Activated B cell treated with CpG ODN at 0.5 μM for 24 hours (primary cell): ENCODE measurements around the gene ATF5. TPM values are rescaled to one million over a fixed set of nuclear protein-coding genes. Genes with fewer than 3 reads are reported as not detected.

ENCODE experiments used
- ATAC-seq: fragments of 200-7000 bp; cut with Tn5 transposase; one replicate; pipeline ENCODE4 v1.10.0; 2021; ENCODE audit warnings: low read depth, mild to moderate bottlenecking, moderate library complexity
- CTCF ChIA-PET: fragments of 350-600 bp; sonication (Branson Sonifier 250); formaldehyde crosslinking; loops from one replicate; lab custom pipeline; 2021; ENCODE audit warnings: antibody characterized with exemption; lab: Charles Lee
- POLR2A ChIA-PET: fragments of 350-600 bp; sonication (Branson Sonifier 250); formaldehyde crosslinking; loops from one replicate; lab custom pipeline; 2021; ENCODE audit warnings: antibody characterized with exemption; lab: Charles Lee
- DNase-seq: peaks from one replicate; pipeline ENCODE4 v3.0.0; 2022
- H3K27ac Mint-ChIP-seq: one replicate; pipeline ENCODE4 v1.8.0; 2020; ENCODE audit warnings: mixed read lengths
- H3K27me3 Mint-ChIP-seq: one replicate; pipeline ENCODE4 v1.8.0; 2021; ENCODE audit warnings: mixed read lengths
- H3K36me3 Mint-ChIP-seq: one replicate; pipeline ENCODE4 v1.8.0; 2021; ENCODE audit warnings: low read depth, mixed read lengths
- H3K4me1 Mint-ChIP-seq: one replicate; pipeline ENCODE4 v1.8.0; 2021; ENCODE audit warnings: mixed read lengths
- H3K4me3 Mint-ChIP-seq: one replicate; pipeline ENCODE4 v1.8.0; 2020; ENCODE audit warnings: mild to moderate bottlenecking, mixed read lengths
- H3K9me3 Mint-ChIP-seq: one replicate; pipeline ENCODE4 v1.8.0; 2020; ENCODE audit warnings: mixed read lengths
- CTCF ChIP-seq: fragments of 200-600 bp; IDR thresholded peaks from one replicate; pipeline ENCODE4 v1.8.0; 2022; ENCODE audit warnings: antibody characterized with exemption, mild to moderate bottlenecking
- intact Hi-C: fragments of 100-400 bp; cut with micrococcal nuclease; formaldehyde crosslinking; loops from one replicate; pipeline ENCODE4 v1.15.1; 2024
- total RNA-seq: library from RNA; stranded (reverse); gene quantifications from 2 replicates; pipeline ENCODE4 v1.2.3, GENCODE V29; 2022

ATF5 gene
- total RNA-seq, 1 donor from 2014 or later = 199 TPM

GRCh38 chr19:49881672-49882394 lies 47.2 kb upstream of the ATF5 start:
- H3K9me3 Mint-ChIP-seq = no peaks in the 10 kb centered on the region
- ChIA-PET POLR2A (interaction anchor here (0.5 to 1.6 kb wide), 5 partner anchors 14 to 1781 kb away, joined by 3 to 6 read pairs (median 5); partner anchors contain the start of gene PNKP), CTCF (no interaction called here)
- no peak overlapping the region for H3K4me3 Mint-ChIP-seq
- H3K27ac Mint-ChIP-seq = no peak overlapping the region
- ATAC-seq (no peak), DNase-seq (no peak)
- no peak for TF ChIP-seq CTCF
- peaks cover 67% of the 10 kb centered on the region for H3K36me3 Mint-ChIP-seq
- H3K27me3 Mint-ChIP-seq = no peaks in the 10 kb centered on the region
- peaks cover 16% of the 10 kb centered on the region for H3K4me1 Mint-ChIP-seq
- intact Hi-C loops = no loop called here

- TF ChIP-seq CTCF = no peak
- ChIA-PET CTCF (no interaction called here), POLR2A (interaction anchor here (1.3 to 1.6 kb wide), 2 partner anchors 29 to 47 kb away, joined by 4 to 6 read pairs; no protein-coding TSS in a partner anchor)
- intact Hi-C loops = no loop called here
- H3K36me3 Mint-ChIP-seq = peaks cover 67% of the 10 kb centered on the region
- ATAC-seq = no peak
- DNase-seq = no peak
- peaks cover 16% of the 10 kb centered on the region for H3K4me1 Mint-ChIP-seq
- no peaks in the 10 kb centered on the region for H3K9me3 Mint-ChIP-seq
- H3K27ac Mint-ChIP-seq = no peak overlapping the region
- no peak overlapping the region for H3K4me3 Mint-ChIP-seq
- no peaks in the 10 kb centered on the region for H3K27me3 Mint-ChIP-seq
Measured at GRCh38 chr19:49882643-49883042, 46.4 kb upstream of the ATF5 start.

- POLR2A ChIA-PET = interaction anchor here (1.3 kb wide), 1 partner anchor 28 kb away, joined by 6 read pairs; no protein-coding TSS in a partner anchor
- no peak for TF ChIP-seq CTCF
- no peak for ATAC-seq
- Mint-ChIP-seq H3K4me3 (no peak overlapping the region), H3K9me3 (no peaks in the 10 kb centered on the region), H3K27me3 (no peaks in the 10 kb centered on the region), H3K4me1 (peaks cover 16% of the 10 kb centered on the region), H3K27ac (no peak overlapping the region), H3K36me3 (peaks cover 64% of the 10 kb centered on the region)
- intact Hi-C loops = no loop called here
- CTCF ChIA-PET = no interaction called here
- no peak for DNase-seq
Measured at GRCh38 chr19:49883094-49883493, 45.9 kb upstream of the ATF5 start.

- DNase-seq (no peak), ATAC-seq (no peak)
- H3K4me3 Mint-ChIP-seq = no peak overlapping the region
- H3K9me3 Mint-ChIP-seq = no peaks in the 10 kb centered on the region
- H3K27ac Mint-ChIP-seq = no peak overlapping the region
- H3K27me3 Mint-ChIP-seq = no peaks in the 10 kb centered on the region
- intact Hi-C loops = no loop called here
- peaks cover 58% of the 10 kb centered on the region for H3K36me3 Mint-ChIP-seq
- ChIA-PET POLR2A (no interaction called here), CTCF (no interaction called here)
- H3K4me1 Mint-ChIP-seq = peaks cover 9% of the 10 kb centered on the region
- TF ChIP-seq CTCF = no peak
Measured at GRCh38 chr19:49884109-49884508, 44.9 kb upstream of the ATF5 start.

GRCh38 chr19:49884760-49885159 lies 44.2 kb upstream of the ATF5 start:
- CTCF ChIA-PET = no interaction called here
- no peak overlapping the region for H3K4me3 Mint-ChIP-seq
- POLR2A ChIA-PET = no interaction called here
- intact Hi-C loops = no loop called here
- no peak for DNase-seq
- no peak for TF ChIP-seq CTCF
- no peaks in the 10 kb centered on the region for H3K27me3 Mint-ChIP-seq
- no peak overlapping the region for H3K27ac Mint-ChIP-seq
- peaks cover 9% of the 10 kb centered on the region for H3K4me1 Mint-ChIP-seq
- peaks cover 53% of the 10 kb centered on the region for H3K36me3 Mint-ChIP-seq
- ATAC-seq = no peak
- H3K9me3 Mint-ChIP-seq = no peaks in the 10 kb centered on the region
